Measurements from ENCODE around the gene ESYT3.

The ESYT3 gene

DNA sequence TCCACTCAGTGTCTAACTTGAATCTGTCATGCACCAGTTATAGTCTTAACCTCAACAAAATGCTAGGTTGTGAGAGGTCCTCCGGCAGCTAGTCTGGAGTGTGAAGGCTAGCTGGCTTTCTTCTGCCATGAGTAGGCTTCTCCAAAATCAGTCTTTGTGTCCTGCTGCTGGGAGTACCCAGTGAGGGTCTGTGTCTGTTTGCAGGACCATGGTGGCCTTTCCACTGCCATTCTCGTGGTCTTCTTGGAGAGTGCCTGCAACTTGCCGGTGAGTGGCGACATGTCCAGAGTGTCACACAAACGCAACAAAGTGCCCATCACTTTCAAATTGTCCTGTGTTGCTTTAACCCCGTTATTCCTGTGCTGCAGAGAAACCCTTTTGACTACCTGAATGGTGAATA lies 34.0 kb downstream of the ESYT3 start:
- no peak for DNase-seq
- TF ChIP-seq, protein P1, sequence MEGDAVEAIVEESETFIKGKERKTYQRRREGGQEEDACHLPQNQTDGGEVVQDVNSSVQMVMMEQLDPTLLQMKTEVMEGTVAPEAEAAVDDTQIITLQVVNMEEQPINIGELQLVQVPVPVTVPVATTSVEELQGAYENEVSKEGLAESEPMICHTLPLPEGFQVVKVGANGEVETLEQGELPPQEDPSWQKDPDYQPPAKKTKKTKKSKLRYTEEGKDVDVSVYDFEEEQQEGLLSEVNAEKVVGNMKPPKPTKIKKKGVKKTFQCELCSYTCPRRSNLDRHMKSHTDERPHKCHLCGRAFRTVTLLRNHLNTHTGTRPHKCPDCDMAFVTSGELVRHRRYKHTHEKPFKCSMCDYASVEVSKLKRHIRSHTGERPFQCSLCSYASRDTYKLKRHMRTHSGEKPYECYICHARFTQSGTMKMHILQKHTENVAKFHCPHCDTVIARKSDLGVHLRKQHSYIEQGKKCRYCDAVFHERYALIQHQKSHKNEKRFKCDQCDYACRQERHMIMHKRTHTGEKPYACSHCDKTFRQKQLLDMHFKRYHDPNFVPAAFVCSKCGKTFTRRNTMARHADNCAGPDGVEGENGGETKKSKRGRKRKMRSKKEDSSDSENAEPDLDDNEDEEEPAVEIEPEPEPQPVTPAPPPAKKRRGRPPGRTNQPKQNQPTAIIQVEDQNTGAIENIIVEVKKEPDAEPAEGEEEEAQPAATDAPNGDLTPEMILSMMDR (IDR thresholded peaks at IDR 0.05; ENCODE audit: low read depth, low read length), result no peak
- no peak overlapping the region for H3K27ac ChIP-seq
- no peaks in the 10 kb centered on the region for H3K9me3 ChIP-seq (ENCODE audit: severe bottlenecking)
- H3K4me3 ChIP-seq (ENCODE audit: low read depth, low read length), result no peak overlapping the region
- no peaks in the 10 kb centered on the region for H3K36me3 ChIP-seq
- H3K27me3 ChIP-seq (ENCODE audit: insufficient read depth, low read depth, severe bottlenecking), result no peaks in the 10 kb centered on the region

DNA sequence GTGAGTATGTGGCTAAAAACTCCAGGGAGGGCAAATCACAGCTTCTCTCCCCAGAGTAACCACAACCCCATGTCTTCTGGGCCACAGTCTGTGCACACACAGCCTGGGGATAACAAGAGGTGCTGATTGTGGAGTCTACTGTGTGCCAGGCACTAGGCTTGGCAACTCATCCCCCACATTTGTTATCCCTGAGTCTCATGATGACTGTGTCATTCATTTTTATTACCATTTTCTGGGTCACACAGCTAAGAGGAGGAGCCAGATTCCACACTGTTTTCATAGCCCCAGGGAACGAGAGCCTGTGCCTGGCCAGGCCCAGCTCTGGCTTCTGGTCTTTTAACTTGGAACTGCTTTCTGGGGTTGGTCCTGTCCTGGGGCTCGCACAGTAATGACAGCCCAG lies 34.5 kb downstream of the ESYT3 start:
- Histone ChIP-seq H3K27me3 (ENCODE audit: insufficient read depth, low read depth, severe bottlenecking) (no peaks in the 10 kb centered on the region), H3K36me3 (no peaks in the 10 kb centered on the region), H3K9me3 (ENCODE audit: severe bottlenecking) (no peaks in the 10 kb centered on the region), H3K4me3 (ENCODE audit: low read depth, low read length) (no peak overlapping the region), H3K27ac (no peak overlapping the region)
- TF ChIP-seq, protein P1 (IDR thresholded peaks at IDR 0.05; ENCODE audit: low read depth, low read length), result no peak
- DNase-seq, result no peak

DNA sequence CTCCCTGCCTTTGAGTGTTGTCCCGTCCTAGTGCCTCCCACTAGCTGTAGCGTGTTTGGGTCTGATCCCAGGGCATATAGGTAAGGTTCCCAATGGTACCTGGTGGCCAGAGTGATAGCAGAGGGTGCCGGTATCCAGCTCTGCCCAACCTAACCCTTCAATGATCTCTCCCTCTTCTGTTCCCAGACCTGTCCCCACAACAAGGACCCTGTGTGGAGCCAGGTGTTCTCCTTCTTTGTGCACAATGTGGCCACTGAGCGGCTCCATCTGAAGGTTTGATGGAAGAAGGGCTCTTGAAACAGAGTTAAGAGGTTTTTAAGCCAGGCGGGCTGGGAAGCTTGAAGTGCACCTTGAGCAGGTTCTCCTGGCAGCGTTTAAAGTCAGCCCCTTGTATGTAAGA lies 35.5 kb downstream of the ESYT3 start:
- TF ChIP-seq, protein P1 (IDR thresholded peaks at IDR 0.05; ENCODE audit: low read depth, low read length), result no peak
- H3K27ac ChIP-seq, result no peak overlapping the region
- DNase-seq, result no peak

DNA sequence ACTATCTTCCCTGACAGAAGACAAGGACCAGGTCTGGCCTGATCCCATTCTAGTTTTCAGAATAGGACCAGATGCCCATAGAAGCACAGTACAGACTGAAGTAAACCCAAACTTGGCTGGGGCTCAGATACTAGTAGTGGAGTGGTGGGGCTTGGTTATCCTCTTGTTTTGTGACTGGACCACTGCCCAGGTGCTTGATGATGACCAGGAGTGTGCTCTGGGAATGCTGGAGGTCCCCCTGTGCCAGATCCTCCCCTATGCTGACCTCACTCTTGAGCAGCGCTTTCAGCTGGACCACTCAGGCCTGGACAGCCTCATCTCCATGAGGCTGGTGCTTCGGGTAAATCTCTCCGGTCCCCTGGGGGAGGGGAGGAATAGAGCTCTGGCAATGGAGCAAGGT lies 36.3 kb downstream of the ESYT3 start:
- Histone ChIP-seq H3K27me3 (ENCODE audit: insufficient read depth, low read depth, severe bottlenecking) (no peaks in the 10 kb centered on the region), H3K4me3 (ENCODE audit: low read depth, low read length) (no peak overlapping the region), H3K27ac (no peak overlapping the region), H3K36me3 (no peaks in the 10 kb centered on the region), H3K9me3 (ENCODE audit: severe bottlenecking) (no peaks in the 10 kb centered on the region)
- TF ChIP-seq, protein P1 (IDR thresholded peaks at IDR 0.05; ENCODE audit: low read depth, low read length), result no peak
- no peak for DNase-seq

More for the DNA sequence above, 35.5 kb downstream of the ESYT3 start:
- Histone ChIP-seq H3K36me3 (no peaks in the 10 kb centered on the region), H3K27me3 (ENCODE audit: insufficient read depth, low read depth, severe bottlenecking) (no peaks in the 10 kb centered on the region), H3K9me3 (ENCODE audit: severe bottlenecking) (no peaks in the 10 kb centered on the region), H3K4me3 (ENCODE audit: low read depth, low read length) (no peak overlapping the region)

DNA sequence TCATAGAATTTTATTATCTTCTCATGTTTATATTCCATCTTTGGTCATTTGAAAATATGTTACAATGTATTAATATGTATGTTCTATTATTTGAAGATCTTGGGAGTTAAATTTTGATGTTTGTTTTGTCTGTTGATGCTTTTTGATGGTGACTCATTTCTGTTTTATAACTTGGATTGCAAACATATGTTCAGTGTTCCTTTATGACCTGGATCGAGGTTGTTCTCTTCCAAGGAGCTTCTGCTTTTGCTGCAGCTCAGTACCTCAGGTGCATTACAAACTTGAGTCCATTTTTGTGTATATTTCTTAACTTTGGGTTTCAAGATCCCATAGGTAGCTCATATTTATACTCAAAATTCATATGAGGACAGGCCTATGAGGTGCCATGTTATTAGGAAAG lies 37.1 kb downstream of the ESYT3 start:
- Histone ChIP-seq H3K4me3 (ENCODE audit: low read depth, low read length) (no peak overlapping the region), H3K36me3 (no peaks in the 10 kb centered on the region), H3K9me3 (ENCODE audit: severe bottlenecking) (no peaks in the 10 kb centered on the region), H3K27ac (no peak overlapping the region), H3K27me3 (ENCODE audit: insufficient read depth, low read depth, severe bottlenecking) (no peaks in the 10 kb centered on the region)
- TF ChIP-seq, protein P1 (IDR thresholded peaks at IDR 0.05; ENCODE audit: low read depth, low read length), result no peak
- DNase-seq, result no peak

DNA sequence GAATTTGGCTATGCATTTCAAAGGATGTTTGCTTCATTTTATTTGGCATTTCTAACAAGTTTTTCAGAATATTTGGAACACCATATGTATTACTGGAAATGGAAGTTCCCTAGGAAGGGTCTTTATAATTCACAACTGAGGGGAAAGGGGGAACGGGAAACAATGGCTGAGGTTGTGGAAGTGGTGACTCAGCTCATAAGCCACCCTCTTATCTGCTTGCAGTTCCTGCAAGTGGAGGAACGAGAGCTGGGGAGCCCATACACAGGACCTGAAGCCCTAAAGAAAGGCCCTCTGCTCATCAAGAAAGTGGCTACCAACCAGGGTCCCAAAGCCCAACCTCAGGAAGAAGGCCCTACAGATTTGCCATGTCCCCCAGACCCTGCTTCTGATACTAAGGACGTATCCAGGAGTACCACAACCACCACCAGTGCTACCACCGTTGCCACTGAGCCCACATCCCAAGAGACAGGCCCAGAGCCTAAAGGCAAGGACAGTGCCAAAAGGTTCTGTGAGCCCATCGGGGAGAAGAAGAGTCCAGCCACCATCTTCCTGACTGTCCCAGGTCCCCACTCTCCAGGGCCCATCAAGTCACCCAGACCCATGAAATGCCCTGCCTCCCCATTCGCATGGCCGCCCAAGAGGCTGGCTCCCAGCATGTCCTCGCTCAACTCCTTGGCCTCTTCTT lies 37.9 kb downstream of the ESYT3 start:
- Histone ChIP-seq H3K4me3 (ENCODE audit: low read depth, low read length) (no peak overlapping the region), H3K27me3 (ENCODE audit: insufficient read depth, low read depth, severe bottlenecking) (no peaks in the 10 kb centered on the region), H3K36me3 (no peaks in the 10 kb centered on the region), H3K9me3 (ENCODE audit: severe bottlenecking) (no peaks in the 10 kb centered on the region), H3K27ac (no peak overlapping the region)
- DNase-seq, result no peak
- TF ChIP-seq, protein P1 (IDR thresholded peaks at IDR 0.05; ENCODE audit: low read depth, low read length), result no peak
